Cardiac muscle cell (in vitro differentiated cells and primary cell): ENCODE measurements around the gene CYFIP1. TPM values are rescaled to one million over a fixed set of nuclear protein-coding genes. Genes with fewer than 3 reads are reported as not detected.

Source experiments
- DNase-seq, 2 donors: peaks; one replicate each; pipeline versions ENCODE4 v3.0.0 to v3.0.0-alpha.2; 2010 to 2017; ENCODE audit warnings: low read depth in 1 of 2, low spot score in 1 of 2
- H3K27ac ChIP-seq: fragments of 200-600 bp; sonication (generic); 2 replicates; pipeline ENCODE4 v1.5.1; 2016
- H3K27me3 ChIP-seq: fragments of 200-600 bp; sonication (generic); 2 replicates; pipeline ENCODE4 v1.6.0; 2016; ENCODE audit warnings: control low read depth
- H3K36me3 ChIP-seq: fragments of 200-600 bp; sonication (generic); 2 replicates; pipeline ENCODE4 v1.5.1; 2016; ENCODE audit warnings: control low read depth
- H3K4me1 ChIP-seq: fragments of 200-600 bp; sonication (generic); 2 replicates; pipeline ENCODE4 v1.8.1; 2017; ENCODE audit warnings: low read depth, mild to moderate bottlenecking, mixed run types
- H3K4me3 ChIP-seq: fragments of 200-600 bp; sonication (generic); 2 replicates; pipeline ENCODE4 v1.5.1; 2016; ENCODE audit warnings: mild to moderate bottlenecking
- H3K9me3 ChIP-seq: fragments of 200-600 bp; sonication (generic); 2 replicates; pipeline ENCODE4 v1.5.1; 2017; ENCODE audit warnings: low read depth, mild to moderate bottlenecking, control low read depth
- polyA plus RNA-seq: library from polyadenylated mRNA; unstranded; fragments of >200 nt; fragmentation: Nextera tagmentation; extraction: Ambion mirVana; gene quantifications from 2 replicates; pipeline ENCODE4 v1.2.1, GENCODE V29; 2016
- total RNA-seq: library from RNA; depleted of rRNA; stranded (reverse); fragments of >200 nt; gene quantifications from 2 replicates; pipeline ENCODE4 v1.2.3, GENCODE V29; 2016
- TF ChIP-seq, protein P1 (sequence below): IDR thresholded peaks from 2 replicates; pipeline ENCODE4 v1.5.1; 2012; ENCODE audit warnings: low read depth, mild to moderate bottlenecking, low read length

CYFIP1 gene
- total and polyA plus RNA-seq, 2 experiments from 2014 or later, result 32.9 to 38.7 TPM

DNA sequence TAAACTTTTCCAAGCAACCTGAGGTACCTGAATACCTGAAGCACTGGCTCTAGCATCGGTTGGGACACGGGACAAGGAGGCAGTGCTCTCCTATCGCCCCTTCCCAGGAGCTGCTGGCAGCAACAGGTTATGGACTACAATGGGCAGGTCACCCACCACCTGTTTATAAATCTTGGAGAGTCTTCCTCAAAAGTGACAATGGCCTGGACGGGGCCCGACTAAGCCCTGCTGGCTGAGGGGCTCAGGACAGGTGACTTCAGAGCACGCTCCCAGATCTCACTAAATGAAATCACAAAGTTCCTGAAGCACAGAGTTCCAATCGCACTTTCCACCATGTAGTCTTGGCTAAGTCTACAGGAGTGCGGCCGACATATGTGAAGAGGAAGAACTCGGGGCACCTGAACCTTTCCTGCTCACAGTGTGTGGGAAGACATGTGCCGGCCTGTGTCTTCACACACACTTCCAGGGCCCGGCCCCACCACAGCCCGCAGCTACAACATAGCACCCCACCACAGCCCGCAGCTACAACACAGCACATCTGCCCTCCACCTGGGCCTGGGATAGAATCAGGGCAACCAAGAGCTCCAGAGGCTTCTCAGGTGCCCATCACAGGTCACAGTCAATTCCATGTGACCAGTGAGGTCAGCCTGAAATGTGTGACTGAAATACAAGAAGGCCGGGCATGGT is 12.9 kb downstream of the CYFIP1 start:
- Histone ChIP-seq H3K9me3 (no peaks in the 10 kb centered on the region), H3K4me1 (peaks cover 8% of the 10 kb centered on the region), H3K36me3 (no peaks in the 10 kb centered on the region), H3K27me3 (no peaks in the 10 kb centered on the region), H3K4me3 (no peak overlapping the region), H3K27ac (no peak overlapping the region)
- TF ChIP-seq, protein P1, sequence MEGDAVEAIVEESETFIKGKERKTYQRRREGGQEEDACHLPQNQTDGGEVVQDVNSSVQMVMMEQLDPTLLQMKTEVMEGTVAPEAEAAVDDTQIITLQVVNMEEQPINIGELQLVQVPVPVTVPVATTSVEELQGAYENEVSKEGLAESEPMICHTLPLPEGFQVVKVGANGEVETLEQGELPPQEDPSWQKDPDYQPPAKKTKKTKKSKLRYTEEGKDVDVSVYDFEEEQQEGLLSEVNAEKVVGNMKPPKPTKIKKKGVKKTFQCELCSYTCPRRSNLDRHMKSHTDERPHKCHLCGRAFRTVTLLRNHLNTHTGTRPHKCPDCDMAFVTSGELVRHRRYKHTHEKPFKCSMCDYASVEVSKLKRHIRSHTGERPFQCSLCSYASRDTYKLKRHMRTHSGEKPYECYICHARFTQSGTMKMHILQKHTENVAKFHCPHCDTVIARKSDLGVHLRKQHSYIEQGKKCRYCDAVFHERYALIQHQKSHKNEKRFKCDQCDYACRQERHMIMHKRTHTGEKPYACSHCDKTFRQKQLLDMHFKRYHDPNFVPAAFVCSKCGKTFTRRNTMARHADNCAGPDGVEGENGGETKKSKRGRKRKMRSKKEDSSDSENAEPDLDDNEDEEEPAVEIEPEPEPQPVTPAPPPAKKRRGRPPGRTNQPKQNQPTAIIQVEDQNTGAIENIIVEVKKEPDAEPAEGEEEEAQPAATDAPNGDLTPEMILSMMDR, result no peak
- DNase-seq, result no peak

DNA sequence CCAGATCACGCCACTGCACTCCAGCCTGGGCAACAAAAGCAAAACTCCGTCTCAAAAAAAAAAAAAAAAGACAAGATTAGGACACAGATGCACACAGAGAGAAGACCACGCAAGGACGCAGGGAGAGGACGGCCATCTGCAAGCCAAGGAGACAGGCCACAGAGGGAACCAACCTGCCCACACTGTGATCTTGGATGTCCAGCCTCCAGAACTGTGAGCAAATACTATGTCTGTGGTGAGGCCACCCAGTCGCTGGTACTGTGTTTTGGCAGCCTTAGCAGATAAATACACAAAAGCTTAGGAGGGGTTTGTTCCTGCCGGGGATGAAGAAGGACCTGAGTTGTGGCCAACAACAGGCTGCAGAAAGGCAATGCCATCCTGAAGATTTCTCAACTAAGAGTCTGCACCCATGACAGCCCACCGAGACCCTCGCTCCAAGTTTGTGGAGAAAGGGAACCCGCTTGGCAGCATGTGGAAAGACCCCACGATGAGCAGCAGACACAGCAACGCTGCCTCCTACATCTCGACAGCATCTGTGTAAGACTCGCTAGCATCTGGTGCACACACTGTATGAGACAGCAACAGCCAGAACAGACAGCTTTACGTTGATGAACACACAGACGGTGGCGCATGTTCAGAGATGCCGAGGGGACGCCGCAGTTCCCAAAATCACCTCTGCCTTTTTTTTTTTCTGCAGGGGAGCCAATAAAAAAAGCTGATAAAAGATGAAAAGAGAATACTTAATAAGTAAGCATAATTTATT is 13.7 kb downstream of the CYFIP1 start:
- DNase-seq, result no peak
- Histone ChIP-seq H3K36me3 (no peaks in the 10 kb centered on the region), H3K27me3 (no peaks in the 10 kb centered on the region), H3K4me3 (no peak overlapping the region), H3K4me1 (peaks cover 8% of the 10 kb centered on the region), H3K9me3 (no peaks in the 10 kb centered on the region), H3K27ac (no peak overlapping the region)
- TF ChIP-seq, protein P1, result no peak

DNA sequence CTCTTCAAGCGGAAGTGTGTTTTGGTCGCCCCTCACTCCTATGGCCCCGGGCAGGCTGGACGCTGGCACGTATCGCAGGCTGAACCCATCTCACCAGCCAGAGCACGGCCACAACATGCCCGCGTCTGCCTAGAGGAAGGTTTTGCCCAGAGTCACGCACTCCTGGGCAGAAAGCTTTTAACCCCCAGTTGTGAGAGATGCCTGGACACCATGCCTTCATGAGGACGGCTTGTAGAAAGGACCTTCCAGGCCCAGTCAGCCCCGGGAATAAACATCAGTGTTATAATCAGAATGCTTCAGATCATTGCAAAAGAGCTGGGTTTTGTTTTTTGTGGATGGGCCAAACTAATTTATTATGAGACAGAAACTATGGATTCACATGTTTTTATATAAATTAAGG is 16.5 kb downstream of the CYFIP1 start:
- H3K27me3 ChIP-seq, result no peaks in the 10 kb centered on the region
- no peak for DNase-seq
- no peak overlapping the region for H3K4me3 ChIP-seq
- no peaks in the 10 kb centered on the region for H3K36me3 ChIP-seq
- TF ChIP-seq, protein P1, result no peak
- no peaks in the 10 kb centered on the region for H3K9me3 ChIP-seq
- peak overlapping the region; percentile 39 for H3K27ac ChIP-seq
- peaks cover 4% of the 10 kb centered on the region for H3K4me1 ChIP-seq

DNA sequence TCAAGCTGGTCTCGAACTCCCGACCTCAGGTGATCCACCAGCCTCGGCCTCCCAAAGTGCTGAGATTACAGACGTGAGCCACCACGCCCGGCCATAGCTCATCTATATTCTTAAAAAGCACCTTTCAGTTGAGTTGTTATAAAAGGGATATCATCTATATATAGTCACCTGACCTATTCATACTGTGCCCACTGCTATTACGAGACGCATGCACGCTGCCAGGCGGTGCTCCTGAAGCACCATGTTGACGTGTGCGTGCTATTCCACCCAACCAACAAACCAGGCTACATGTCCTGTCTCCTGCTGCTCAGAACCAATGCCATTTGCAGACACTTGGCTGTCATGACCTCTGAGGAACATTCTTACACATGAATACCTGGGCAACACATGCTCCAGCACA is 17.6 kb downstream of the CYFIP1 start:
- Histone ChIP-seq H3K27ac (no peak overlapping the region), H3K36me3 (no peaks in the 10 kb centered on the region), H3K9me3 (no peaks in the 10 kb centered on the region), H3K4me3 (no peak overlapping the region), H3K4me1 (peaks cover 4% of the 10 kb centered on the region), H3K27me3 (no peaks in the 10 kb centered on the region)
- DNase-seq, result no peak
- TF ChIP-seq, protein P1, result no peak

DNA sequence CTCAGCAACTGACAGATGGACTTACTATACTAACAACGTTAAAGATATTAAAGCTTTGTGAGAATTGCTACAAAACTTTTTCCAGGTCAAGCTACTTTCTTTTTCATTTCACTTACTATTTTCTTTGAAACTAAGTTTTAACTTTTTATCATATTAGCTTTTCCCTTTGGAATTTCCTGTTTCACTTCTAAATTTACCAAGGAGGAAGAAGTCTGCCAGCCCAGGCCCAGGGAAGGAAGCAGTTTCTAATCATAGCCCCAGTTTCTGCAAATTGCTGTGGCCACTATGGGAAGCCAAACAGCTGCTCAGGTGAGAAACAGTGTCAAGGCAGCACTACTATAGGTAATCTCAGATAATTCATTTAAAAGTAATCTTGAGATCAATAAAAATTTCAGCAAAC is 18.4 kb downstream of the CYFIP1 start:
- peak in 1 of 2 donors; percentile 50 for DNase-seq
- no peak overlapping the region for H3K4me3 ChIP-seq
- peaks cover 4% of the 10 kb centered on the region for H3K4me1 ChIP-seq
- TF ChIP-seq, protein P1, result no peak
- H3K27ac ChIP-seq, result no peak overlapping the region
- no peaks in the 10 kb centered on the region for H3K36me3 ChIP-seq
- no peaks in the 10 kb centered on the region for H3K27me3 ChIP-seq
- no peaks in the 10 kb centered on the region for H3K9me3 ChIP-seq
